Measurements from ENCODE around the gene CHML.

The CHML gene

DNA sequence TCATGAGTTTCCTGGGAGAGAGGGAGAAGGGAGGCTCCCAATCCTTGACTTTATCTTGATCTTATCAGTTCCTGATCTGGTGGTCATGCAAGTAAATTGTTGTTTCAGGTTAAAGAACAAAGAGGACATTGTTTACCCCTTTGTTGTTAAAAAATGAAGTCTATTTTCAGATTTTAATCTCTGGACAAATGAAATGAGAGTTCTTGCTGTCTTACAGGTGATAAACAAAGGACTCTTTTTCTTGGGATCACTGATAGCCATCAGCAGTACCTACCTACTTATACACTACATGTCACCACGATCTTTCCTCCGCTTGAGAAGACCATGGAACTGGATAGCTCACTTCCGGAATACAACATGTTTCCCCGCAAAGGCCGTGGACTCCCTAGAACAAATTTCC, 48.4 kb downstream of the CHML start:
- no peak overlapping the region for H3K4me3 ChIP-seq (ENCODE audit: low read length)
- TF ChIP-seq, protein P1, sequence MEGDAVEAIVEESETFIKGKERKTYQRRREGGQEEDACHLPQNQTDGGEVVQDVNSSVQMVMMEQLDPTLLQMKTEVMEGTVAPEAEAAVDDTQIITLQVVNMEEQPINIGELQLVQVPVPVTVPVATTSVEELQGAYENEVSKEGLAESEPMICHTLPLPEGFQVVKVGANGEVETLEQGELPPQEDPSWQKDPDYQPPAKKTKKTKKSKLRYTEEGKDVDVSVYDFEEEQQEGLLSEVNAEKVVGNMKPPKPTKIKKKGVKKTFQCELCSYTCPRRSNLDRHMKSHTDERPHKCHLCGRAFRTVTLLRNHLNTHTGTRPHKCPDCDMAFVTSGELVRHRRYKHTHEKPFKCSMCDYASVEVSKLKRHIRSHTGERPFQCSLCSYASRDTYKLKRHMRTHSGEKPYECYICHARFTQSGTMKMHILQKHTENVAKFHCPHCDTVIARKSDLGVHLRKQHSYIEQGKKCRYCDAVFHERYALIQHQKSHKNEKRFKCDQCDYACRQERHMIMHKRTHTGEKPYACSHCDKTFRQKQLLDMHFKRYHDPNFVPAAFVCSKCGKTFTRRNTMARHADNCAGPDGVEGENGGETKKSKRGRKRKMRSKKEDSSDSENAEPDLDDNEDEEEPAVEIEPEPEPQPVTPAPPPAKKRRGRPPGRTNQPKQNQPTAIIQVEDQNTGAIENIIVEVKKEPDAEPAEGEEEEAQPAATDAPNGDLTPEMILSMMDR (conservative IDR thresholded peaks at IDR 0.05; ENCODE audit: low read depth, low read length): no peak
- DNase-seq (ENCODE audit: low read depth): no peak

DNA sequence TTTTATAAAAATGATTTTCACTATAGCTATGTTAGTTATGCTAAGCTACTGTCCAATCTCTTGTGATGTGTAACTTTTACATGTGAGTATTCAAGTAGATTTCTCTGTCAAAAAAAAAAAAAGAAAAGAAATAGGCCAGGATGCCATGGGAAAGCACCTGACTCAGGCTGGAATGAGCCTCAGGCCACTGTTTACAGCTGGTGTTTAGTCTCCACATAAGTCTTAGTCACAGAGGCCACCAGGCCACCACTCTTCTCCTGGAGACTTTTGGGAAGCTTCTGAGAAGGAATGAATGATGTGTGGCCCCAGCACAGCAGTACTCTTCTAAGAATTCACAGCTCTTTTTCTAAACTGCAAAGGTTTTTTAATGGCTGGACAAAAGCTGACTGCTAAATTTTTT, 48.9 kb downstream of the CHML start:
- TF ChIP-seq, protein P1 (conservative IDR thresholded peaks at IDR 0.05; ENCODE audit: low read depth, low read length): no peak
- DNase-seq (ENCODE audit: low read depth): peak; percentile 73
- H3K4me3 ChIP-seq (ENCODE audit: low read length): no peak overlapping the region

DNA sequence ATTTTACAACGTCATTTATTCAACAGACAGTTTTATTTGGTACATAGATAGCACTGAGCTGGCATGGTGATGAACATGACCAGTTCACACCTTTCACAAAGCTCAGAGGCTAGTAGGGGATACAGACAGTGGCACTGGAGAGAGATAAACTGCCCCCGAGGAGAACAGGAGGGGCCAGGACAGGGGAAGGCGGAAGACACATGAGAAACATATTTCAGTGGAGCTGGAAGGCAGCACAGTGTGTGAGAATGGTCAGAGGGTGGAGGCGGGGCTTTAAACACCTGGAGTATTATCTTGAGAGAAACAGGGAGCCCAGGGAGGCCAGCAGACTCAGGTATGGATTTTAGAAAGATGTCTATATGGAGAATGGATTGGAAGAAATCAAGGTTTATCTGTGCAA, 49.5 kb downstream of the CHML start:
- TF ChIP-seq, protein P1 (conservative IDR thresholded peaks at IDR 0.05; ENCODE audit: low read depth, low read length): no peak
- H3K4me3 ChIP-seq (ENCODE audit: low read length): no peak overlapping the region
- no peak for DNase-seq (ENCODE audit: low read depth)
